ENCODE measurements around the gene ABR. TPM values are rescaled to one million over a fixed set of nuclear protein-coding genes. Genes with fewer than 3 reads are reported as not detected.

ABR gene
- total and polyA plus RNA-seq, 12 donors, result 5.3 to 152 (median 105) TPM

DNA sequence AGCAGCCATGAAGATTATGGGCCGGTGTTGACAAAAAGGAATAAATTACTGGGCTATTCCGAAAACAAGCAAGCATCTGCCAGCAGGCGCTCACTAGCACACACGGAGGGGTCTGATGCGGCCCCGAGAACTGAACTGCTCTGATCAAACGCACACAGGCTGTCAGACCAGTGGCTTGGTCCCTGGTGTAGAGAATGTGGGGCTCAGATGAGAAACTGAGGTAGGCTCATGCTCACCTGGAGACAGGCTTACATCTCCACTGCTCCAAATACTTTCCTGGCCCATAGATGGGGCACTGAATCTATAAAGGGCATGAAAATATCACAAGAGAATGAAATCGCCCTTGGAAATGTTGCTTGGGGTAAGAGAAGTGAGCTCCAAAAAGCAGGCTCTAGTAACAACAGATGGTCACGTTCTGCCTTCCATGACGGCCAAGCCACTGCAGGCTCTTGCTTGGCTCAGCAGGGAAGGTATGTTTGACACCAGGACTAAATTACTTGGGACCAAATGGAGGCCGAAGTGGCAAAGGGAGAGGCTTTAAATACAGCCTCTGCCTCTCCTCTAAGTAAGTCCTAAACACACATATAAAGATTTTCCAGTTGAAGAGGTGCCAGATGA, 5.4 kb downstream of the ABR start:
- WGBS, 4 donors, result 84 to 95% (median 90%) methylated on average over 11 of the region's 11 CpGs
- H3K4me3 ChIP-seq, result no peak overlapping the region
- H3K27me3 ChIP-seq, result no peaks in the 10 kb centered on the region
- no peak for DNase-seq
- peak overlapping the region in 1 of 5 donors; percentile 51 for H3K27ac ChIP-seq
- H3K4me1 ChIP-seq (replicated peaks in 1 of 2), result peaks cover 23 to 54% of the 10 kb centered on the region in 2 donors
- H3K9me3 ChIP-seq (replicated peaks in 1 of 3), result no peaks in the 10 kb centered on the region
- TF ChIP-seq POLR2A (IDR thresholded peaks at IDR 0.05), result no peak
- TF ChIP-seq, protein P1, sequence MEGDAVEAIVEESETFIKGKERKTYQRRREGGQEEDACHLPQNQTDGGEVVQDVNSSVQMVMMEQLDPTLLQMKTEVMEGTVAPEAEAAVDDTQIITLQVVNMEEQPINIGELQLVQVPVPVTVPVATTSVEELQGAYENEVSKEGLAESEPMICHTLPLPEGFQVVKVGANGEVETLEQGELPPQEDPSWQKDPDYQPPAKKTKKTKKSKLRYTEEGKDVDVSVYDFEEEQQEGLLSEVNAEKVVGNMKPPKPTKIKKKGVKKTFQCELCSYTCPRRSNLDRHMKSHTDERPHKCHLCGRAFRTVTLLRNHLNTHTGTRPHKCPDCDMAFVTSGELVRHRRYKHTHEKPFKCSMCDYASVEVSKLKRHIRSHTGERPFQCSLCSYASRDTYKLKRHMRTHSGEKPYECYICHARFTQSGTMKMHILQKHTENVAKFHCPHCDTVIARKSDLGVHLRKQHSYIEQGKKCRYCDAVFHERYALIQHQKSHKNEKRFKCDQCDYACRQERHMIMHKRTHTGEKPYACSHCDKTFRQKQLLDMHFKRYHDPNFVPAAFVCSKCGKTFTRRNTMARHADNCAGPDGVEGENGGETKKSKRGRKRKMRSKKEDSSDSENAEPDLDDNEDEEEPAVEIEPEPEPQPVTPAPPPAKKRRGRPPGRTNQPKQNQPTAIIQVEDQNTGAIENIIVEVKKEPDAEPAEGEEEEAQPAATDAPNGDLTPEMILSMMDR (IDR thresholded peaks at IDR 0.05), result no peak
- intact Hi-C loops (cut with DNase I), result no loop called here
- no peaks in the 10 kb centered on the region for H3K36me3 ChIP-seq (replicated peaks in 1 of 2)

DNA sequence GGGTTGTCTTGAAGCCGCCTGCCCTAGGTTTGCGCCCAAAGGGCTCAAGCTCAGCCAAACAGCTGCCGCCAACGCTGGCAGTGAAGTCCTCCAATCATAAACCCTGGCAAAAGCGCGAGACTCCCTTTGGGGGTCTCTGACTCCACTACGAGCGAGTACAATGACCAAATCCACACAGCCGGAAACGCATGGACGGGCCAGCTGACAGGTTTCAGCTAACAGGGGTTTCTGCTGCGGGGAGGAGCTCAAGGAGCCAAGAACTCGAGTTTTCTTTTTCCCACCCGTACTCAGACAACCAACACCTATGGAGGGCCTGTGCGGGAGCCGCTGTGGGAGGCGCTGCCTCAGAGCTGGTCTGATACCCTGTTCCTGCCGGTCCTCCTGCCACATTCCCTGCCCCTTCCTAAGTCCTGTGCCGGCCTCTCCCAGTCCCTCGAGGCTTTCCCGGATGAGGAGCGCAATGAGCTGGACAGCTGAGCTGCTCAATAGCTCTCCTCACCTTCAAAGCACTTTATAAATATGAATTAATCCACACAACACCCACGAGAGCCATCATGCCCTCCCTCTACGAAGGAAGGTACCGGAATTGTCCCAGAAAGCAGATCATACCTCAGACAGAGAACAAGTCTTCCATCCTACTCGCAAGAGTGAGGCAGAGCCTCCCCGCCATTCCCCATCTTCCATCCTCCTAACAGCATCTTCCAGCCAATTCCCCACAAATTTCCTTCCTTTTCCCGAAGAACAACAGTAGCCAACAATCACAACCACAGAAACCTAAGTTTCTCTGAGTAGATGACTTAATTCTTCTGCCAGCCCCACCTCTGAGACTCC, 6.1 kb downstream of the ABR start:
- TF ChIP-seq, protein P1 (IDR thresholded peaks at IDR 0.05), result no peak
- TF ChIP-seq POLR2A (IDR thresholded peaks at IDR 0.05), result no peak
- Histone ChIP-seq H3K4me3 (no peak overlapping the region), H3K4me1 (replicated peaks in 1 of 2) (peaks cover 22 to 54% of the 10 kb centered on the region in 2 donors), H3K9me3 (replicated peaks in 1 of 3) (no peaks in the 10 kb centered on the region), H3K36me3 (replicated peaks in 1 of 2) (no peaks in the 10 kb centered on the region), H3K27ac (peak overlapping the region in 1 of 5 donors; percentile 51), H3K27me3 (no peaks in the 10 kb centered on the region)
- intact Hi-C loops (cut with DNase I), result no loop called here
- 78 to 89% (median 86%) methylated on average over 12 to 28 of the region's 28 CpGs for WGBS, 4 donors
- DNase-seq, result no peak

DNA sequence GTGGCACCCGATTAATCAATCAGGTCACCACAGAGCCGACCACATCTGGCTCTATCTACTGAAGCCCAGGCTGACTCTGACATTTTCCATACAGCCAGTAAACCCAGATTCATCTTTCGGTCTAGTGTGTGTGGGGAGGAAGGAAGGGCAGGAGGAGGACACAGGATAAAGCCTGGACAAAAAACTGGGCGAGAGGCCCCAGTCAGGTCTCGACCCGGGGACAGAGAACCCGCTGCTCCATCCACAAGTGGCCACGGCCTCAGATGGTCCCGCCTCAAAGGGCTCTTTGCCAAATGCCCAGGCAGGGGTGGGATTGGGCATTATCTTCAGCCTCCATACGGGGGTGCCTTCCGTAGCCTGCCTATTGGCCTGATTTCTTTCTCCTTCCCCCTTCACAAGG, 7.8 kb downstream of the ABR start:
- 61 to 75% (median 73%) methylated on average over 11 of the region's 11 CpGs for WGBS, 4 donors
- intact Hi-C loops (cut with DNase I), result no loop called here
- H3K4me3 ChIP-seq, result no peak overlapping the region
- TF ChIP-seq, protein P1 (IDR thresholded peaks at IDR 0.05), result no peak
- TF ChIP-seq POLR2A (IDR thresholded peaks at IDR 0.05), result no peak
- no peaks in the 10 kb centered on the region for H3K36me3 ChIP-seq (replicated peaks in 1 of 2)
- no peaks in the 10 kb centered on the region for H3K27me3 ChIP-seq
- H3K9me3 ChIP-seq (replicated peaks in 1 of 3), result no peaks in the 10 kb centered on the region
- peak overlapping the region in 1 of 5 donors; percentile 62 for H3K27ac ChIP-seq
- H3K4me1 ChIP-seq (replicated peaks in 1 of 2), result peaks cover 18 to 51% of the 10 kb centered on the region in 2 donors
- no peak for DNase-seq

DNA sequence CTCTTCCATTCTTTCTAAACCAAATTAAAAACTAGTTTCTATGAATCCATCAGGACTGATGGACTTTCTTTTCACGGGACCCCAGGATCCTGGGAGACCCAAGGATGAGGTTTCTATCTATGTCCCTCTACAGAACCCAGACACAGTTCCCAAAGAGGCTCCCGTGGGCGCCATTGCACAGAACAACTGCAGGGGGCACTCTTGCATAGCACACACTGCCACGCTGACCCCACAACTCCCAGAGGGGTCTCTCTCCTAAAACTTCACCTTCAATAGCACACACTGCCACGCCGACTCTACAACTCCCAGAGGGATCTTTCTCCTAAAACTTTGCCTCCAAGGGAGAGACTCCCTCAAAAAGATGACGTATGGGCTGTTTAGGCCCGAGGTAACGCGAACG, 9.0 kb downstream of the ABR start:
- no peak for DNase-seq
- no peaks in the 10 kb centered on the region for H3K9me3 ChIP-seq (replicated peaks in 1 of 3)
- H3K4me3 ChIP-seq, result no peak overlapping the region
- intact Hi-C loops (cut with DNase I), result no loop called here
- no peak for TF ChIP-seq POLR2A (IDR thresholded peaks at IDR 0.05)
- TF ChIP-seq, protein P1 (IDR thresholded peaks at IDR 0.05), result no peak
- H3K27ac ChIP-seq, result peak overlapping the region in 1 of 5 donors; percentile 62
- WGBS, 4 donors, result 82 to 93% (median 89%) methylated on average over 8 to 11 of the region's 11 CpGs
- no peaks in the 10 kb centered on the region for H3K36me3 ChIP-seq (replicated peaks in 1 of 2)
- no peaks in the 10 kb centered on the region for H3K27me3 ChIP-seq
- peaks cover 18 to 47% of the 10 kb centered on the region in 2 donors for H3K4me1 ChIP-seq (replicated peaks in 1 of 2)

Measured in adrenal gland (tissue), 12 donors.